Endothelial cell (in vitro differentiated cells): ENCODE measurements around the gene B9D2. TPM values are rescaled to one million over a fixed set of nuclear protein-coding genes. Genes with fewer than 3 reads are reported as not detected.
"Not testable (repeated sequence)": the region's sequence is repeated elsewhere in the genome, so short reads cannot be mapped to it uniquely, and the experiment has no call there.

Experiments
- DNase-seq: peaks from one replicate; pipeline ENCODE4 v3.0.0; 2021; ENCODE audit warnings: low spot score
- H3K27ac Mint-ChIP-seq: one replicate; pipeline ENCODE4 v1.8.0; 2021; ENCODE audit warnings: mixed read lengths, inconsistent platforms; ENCODE audit not compliant: unreplicated experiment
- H3K27me3 Mint-ChIP-seq: one replicate; pipeline ENCODE4 v1.8.0; 2021; ENCODE audit warnings: mild to moderate bottlenecking, moderate library complexity, mixed read lengths, inconsistent platforms; ENCODE audit not compliant: unreplicated experiment
- H3K36me3 Mint-ChIP-seq: one replicate; pipeline ENCODE4 v1.8.0; 2021; ENCODE audit warnings: mild to moderate bottlenecking, low read depth, mixed read lengths, inconsistent platforms; ENCODE audit not compliant: unreplicated experiment
- H3K4me1 Mint-ChIP-seq: one replicate; pipeline ENCODE4 v1.8.0; 2021; ENCODE audit warnings: mild to moderate bottlenecking, mixed read lengths, inconsistent platforms; ENCODE audit not compliant: unreplicated experiment
- H3K4me3 Mint-ChIP-seq: one replicate; pipeline ENCODE4 v1.8.0; 2021; ENCODE audit warnings: mild to moderate bottlenecking, mixed read lengths, inconsistent platforms; ENCODE audit not compliant: unreplicated experiment
- H3K9me3 Mint-ChIP-seq: one replicate; pipeline ENCODE4 v1.8.0; 2021; ENCODE audit warnings: mixed read lengths, inconsistent platforms; ENCODE audit not compliant: unreplicated experiment
- CTCF ChIP-seq: fragments of 200-600 bp; sonication (generic); IDR thresholded peaks from one replicate; pipeline ENCODE4 v1.5.0; 2021; ENCODE audit warnings: antibody characterized with exemption; ENCODE audit not compliant: unreplicated experiment
- total RNA-seq: library from RNA; stranded (reverse); fragmentation: NEBNext Ultra II Directional; extraction: Animal tissue kit (Norgen Biotek cat#: 25700); gene quantifications from one replicate; pipeline ENCODE4 v1.2.1, GENCODE V29; 2021; ENCODE audit not compliant: unreplicated experiment

Gene B9D2
- total RNA-seq, 1 donor from 2014 or later = 6.8 TPM

GRCh38 chr19:41371541-41371940, 7.6 kb upstream of the B9D2 start:
- Mint-ChIP-seq H3K4me3 (no peak overlapping the region), H3K9me3 (no peaks in the 10 kb centered on the region), H3K4me1 (peaks cover 5% of the 10 kb centered on the region), H3K27me3 (peaks cover 2% of the 10 kb centered on the region), H3K36me3 (peaks cover 4% of the 10 kb centered on the region), H3K27ac (peak overlapping the region; percentile 13)
- no peak for DNase-seq
- TF ChIP-seq CTCF = no peak

- not testable (repeated sequence) for H3K4me1 Mint-ChIP-seq
Observed at GRCh38 chr19:41371119-41371518, 7.2 kb upstream of the B9D2 start.

GRCh38 chr19:41369769-41370168, 5.8 kb upstream of the B9D2 start:
- Mint-ChIP-seq H3K27ac (no peak overlapping the region), H3K9me3 (no peaks in the 10 kb centered on the region), H3K4me1 (peaks cover 4% of the 10 kb centered on the region), H3K27me3 (peaks cover 3% of the 10 kb centered on the region), H3K4me3 (no peak overlapping the region), H3K36me3 (peaks cover 4% of the 10 kb centered on the region)
- DNase-seq = no peak
- TF ChIP-seq CTCF = no peak

More at GRCh38 chr19:41371119-41371518, 7.2 kb upstream of the B9D2 start:
- not testable (repeated sequence) for H3K9me3 Mint-ChIP-seq, H3K27ac Mint-ChIP-seq, H3K4me3 Mint-ChIP-seq, H3K27me3 Mint-ChIP-seq, H3K36me3 Mint-ChIP-seq, DNase-seq

- H3K9me3 Mint-ChIP-seq = no peaks in the 10 kb centered on the region
- no peak for TF ChIP-seq CTCF
- DNase-seq = no peak
- H3K27me3 Mint-ChIP-seq = peaks cover 9% of the 10 kb centered on the region
- H3K36me3 Mint-ChIP-seq = peaks cover 4% of the 10 kb centered on the region
- no peak overlapping the region for H3K27ac Mint-ChIP-seq
- H3K4me3 Mint-ChIP-seq = no peak overlapping the region
- peaks cover 8% of the 10 kb centered on the region for H3K4me1 Mint-ChIP-seq
Observed at GRCh38 chr19:41367848-41368301, 3.9 kb upstream of the B9D2 start.

- DNase-seq = no peak
- Mint-ChIP-seq H3K4me3 (peak overlapping the region; percentile 77), H3K27me3 (peaks cover 9% of the 10 kb centered on the region), H3K4me1 (peaks cover 8% of the 10 kb centered on the region), H3K9me3 (no peaks in the 10 kb centered on the region), H3K27ac (no peak overlapping the region), H3K36me3 (no peaks in the 10 kb centered on the region)
- TF ChIP-seq CTCF = peak; percentile 24
Observed at GRCh38 chr19:41366089-41366488, 2.1 kb upstream of the B9D2 start.
